NCI-H526 treated with DMSO at 0.1 percent for 48 hours (cell line): ENCODE data around the gene WDR37.
A peak's percentile ranks its signal among the peaks of the same experiment; 100 is the strongest.
"Not testable (repeated sequence)": the region's sequence is repeated elsewhere in the genome, so short reads cannot be mapped to it uniquely, and the experiment has no call there.

Experiments used
- DNase-seq: peaks from one replicate; lab custom pipeline; 2025; lab: John Stamatoyannopoulos, UW

The WDR37 gene

DNA sequence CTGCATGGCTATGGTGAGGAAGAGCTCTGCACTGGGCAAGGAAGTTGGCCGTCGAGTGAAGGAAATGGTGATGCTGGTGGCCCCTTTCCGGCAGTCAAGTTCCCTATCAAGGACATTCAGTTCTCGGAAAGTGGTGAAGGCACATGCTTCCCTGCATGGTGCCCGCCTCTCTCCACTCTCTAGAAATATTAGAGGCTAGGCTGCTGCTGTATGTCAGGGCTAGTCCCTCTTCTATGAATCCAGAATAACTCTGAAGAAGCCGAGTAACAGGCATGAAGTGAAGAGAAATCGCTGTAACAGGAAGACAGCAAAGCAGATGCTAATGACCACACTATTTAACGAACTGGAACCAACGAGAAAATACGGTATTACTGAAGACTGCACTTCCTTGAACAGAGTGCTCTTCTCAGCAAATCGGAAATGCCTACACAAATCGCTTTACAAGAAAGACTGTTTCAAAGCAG lies 12.6 kb upstream of the WDR37 start:
- peak; percentile 18 for DNase-seq

DNA sequence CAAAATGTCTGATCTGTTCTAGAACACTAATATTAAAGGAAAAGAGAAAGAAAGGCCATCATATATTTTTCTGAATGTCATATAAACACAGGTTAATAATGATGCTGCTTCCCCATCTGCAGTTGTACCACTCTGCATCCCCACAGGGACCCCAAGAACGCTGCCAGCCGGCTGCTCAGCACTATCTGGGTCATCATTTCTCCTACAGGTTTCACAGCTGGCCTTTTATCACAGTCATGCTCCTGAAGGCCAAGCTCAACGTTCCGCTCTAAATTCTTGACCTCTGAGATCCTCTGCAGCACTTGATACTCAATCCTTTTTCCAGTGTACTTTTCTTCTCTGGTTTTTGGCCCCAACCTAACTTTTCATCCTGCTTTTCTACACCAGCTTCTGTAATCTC lies 12.0 kb upstream of the WDR37 start:
- DNase-seq, result no peak

DNA sequence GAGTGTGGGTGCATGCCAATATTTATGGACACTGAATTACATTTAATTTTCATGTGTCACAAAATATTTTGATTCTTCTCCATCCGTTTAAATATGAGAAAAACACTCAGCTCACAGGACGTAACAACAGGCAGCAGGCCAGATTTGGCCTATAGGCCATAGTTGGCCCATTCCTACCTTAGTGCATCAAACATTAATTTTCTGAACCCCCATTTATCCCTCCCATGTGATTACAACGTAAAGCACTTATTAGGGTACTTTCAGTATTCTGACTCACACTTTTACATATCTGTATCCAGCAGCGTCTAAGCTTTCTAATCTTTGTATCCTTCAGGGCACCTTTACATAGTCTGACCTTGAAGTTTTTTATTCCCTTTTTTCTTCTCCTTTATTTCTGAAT lies 11.2 kb upstream of the WDR37 start:
- no peak for DNase-seq

DNA sequence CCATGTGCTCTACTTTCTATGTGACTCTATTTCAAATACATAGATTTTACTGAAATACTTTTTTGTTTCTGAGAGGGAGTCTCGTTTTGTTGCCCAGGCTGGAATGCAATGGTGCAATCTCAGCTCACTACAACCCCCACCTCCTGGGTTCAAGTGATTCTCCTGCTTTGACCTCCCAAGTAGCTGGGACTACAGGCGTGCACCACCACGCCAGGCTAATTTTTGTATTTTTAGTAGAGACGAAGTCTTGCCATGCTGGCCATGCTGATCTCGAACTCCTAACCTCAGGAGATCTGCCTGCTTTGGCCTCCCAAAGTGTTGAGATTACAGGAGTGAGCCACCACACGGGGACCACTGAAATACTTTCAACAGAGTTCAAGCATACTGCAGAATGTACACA lies 10.8 kb upstream of the WDR37 start:
- no peak for DNase-seq

DNA sequence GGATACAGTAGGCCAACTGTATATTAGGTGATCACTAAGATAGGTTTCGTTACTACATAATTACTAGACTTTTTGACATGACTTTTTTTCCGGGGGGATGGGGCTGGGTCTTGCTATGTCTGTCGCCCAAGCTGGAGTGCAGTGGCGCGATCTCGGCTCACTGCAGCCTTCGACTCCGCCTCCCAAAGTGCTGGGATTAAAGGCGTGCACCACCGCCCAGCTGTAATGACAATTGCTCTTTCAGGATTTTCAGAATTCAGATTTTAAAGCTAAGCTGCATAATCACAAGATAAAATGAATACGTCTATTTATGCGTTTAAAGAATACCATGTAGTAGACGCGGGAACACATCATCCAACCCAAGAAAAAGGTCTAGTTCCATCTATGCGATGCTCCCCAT lies 8.2 kb upstream of the WDR37 start:
- DNase-seq, result no peak

DNA sequence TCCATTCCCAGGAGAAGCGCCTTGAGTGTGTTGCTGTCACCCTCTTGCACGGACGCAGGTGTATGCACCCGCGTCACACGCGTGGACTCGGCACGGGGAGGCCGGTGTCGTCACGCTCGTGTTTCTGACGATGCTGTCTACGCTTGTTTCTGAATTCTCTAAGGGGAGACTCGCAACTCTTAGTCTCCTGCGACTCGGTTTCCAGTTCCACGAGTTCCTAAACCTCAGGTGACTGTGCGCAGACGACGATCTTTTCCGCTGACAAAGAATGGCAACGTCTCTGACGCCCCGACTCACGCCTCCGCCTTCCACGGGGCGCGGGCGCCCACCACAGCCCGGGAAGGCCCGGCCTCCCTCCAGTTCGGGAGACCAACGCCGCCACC lies 7.8 kb upstream of the WDR37 start:
- DNase-seq, result no peak

DNA sequence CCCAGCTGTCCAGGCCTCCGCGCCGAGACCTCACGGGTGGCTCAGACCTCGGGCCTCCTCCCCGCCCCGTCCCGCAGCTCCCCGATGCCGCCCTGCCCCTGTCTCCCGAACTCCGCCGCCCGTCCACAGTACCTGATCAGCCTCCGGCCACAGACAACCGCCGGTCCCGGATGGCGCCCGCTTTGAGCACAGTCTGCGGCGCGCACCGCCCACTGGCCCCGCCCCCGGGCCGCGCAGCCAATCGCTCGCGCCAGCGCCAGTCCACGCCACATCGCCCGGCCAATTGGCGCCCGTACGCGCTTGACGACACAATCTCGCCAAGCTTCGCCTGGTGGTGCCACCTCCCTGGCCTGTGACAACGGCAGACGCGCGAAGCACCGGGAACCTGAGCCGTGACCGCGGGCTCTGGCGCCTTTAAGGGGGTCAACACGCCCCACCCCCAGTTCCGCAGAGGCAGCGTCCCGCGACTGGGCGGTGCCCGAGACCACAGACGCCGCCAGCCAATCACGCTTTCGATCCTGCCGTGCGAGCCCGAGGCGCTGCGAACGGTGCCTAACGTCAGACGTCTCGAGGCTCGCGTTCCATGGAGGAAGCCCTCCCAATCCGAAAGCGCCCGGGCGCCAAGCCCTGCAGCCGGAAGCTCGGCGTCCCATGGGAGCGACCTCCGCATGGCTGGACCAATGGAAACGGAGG lies 7.3 kb upstream of the WDR37 start, which contains the start of gene IDI1:
Gene IDI1 (minus strand): TSS at position 388 of the 693 bp plus-strand sequence. CDS start 116 bp downstream, at position 272.
- DNase-seq, result peak; percentile 95

DNA sequence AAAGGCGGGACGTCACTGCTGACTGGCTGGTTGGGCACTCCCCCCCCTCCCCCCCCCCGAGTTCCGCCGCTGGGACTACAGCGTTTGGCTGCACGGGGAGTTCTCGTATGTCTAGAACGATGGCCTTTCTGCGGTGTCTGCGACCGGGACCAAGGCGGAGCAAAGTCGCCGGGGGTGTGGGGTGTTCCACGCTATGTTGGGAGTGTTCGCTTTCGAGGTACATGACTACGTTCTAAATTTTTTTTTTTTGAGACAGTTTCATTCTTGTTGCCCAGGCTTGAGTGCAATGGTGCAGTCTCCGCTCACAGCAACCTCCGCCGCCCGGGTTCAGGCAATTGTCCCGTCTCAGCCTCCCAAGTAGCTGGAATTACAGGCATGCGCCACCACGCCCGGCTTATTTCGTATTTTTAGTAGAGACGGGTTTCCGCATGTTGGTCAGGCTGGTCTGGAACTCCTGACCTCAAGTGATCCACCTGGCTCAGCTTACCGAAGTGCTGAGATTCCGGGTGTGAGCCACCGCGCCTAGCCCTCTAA lies 6.7 kb upstream of the WDR37 start:
- no peak for DNase-seq

- DNase-seq, result no peak
These were observed 6.0 kb upstream of the WDR37 start for GRCh38 chr10:1050145-1050544.

DNA sequence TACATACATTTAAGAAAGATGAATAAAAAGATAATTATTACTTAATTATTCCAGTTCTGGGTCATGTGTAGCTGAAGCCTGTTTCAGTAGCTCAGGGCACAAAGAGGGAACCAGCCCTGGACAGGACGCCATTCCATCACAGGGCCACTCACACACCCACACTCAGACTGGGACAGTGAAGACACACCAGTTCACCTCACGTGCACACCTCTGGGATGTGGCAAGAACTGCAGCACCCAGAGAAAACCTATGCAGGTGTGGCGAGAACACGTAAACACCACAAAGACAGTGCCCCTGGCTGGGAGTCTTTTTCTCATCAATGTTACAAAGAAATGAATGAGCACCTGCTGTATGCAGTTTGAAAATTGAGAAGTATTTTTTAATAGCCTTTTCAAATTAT lies 5.6 kb upstream of the WDR37 start:
- DNase-seq, result no peak

DNA sequence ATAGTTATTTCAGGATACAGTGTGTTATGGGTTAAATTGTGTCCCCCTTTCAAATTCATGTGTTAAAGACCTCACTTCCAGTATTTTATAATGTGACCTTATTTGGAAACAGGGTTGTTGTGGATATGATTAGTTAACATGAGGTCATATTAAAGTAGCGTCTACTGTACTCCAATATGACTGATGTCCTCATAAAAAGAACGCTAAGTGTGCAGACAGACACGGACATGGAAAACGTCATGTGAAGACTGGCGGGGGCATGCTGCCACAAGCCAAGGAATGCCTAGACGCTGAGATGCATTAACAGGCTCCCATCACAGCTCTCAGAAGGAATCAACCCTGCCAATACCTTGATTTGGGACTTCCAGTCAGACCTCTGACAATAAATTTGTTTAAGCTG lies 1.5 kb upstream of the WDR37 start:
- no peak for DNase-seq

DNA sequence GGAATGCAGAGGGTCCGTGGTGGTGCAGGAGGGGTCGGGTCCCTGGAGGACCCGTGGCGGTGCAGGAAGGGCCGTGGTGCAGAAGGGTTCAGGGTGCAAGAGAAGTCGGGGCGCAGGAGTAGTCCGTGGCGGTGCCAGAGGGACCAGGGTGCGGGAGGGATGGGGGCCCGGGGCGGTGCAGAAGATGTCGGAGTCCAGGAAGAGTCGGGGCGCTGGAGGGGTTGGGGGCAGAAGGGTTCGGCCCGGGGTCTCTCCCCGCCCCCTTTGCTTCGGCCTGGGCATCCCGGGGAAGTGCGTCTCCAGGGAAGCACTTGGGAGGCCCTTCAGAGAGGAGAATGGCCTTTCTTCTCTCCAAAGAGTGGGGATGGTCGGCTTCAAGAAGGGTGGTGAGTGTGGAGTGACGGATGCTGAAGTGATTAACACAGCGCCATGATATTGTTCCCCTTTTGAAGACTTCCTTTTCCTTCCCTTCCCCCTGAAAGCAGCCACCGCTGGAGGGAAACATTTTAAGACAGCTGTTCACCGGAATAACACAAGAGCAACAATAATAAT lies 997 bp downstream of the WDR37 start:
- DNase-seq, result no peak

DNA sequence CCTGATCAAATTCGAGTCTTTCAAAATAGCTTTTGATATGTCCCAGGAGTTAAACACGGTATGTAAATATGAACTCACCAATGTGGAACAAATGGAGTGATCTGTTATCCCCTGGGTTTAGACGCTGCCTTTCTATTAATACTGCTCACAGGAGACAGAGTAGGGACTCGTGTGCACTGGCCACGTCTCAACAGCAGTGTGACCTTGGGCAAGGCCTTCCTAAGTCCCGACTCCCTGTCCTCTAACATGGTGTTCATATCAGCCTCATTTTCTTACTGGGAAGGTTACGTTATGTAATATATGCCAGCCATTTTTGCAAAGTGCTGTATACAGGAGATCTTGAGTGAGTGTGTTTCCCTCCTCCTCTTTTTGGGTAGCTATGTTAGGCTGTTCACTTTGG lies 1.8 kb downstream of the WDR37 start:
- DNase-seq, result no peak

DNA sequence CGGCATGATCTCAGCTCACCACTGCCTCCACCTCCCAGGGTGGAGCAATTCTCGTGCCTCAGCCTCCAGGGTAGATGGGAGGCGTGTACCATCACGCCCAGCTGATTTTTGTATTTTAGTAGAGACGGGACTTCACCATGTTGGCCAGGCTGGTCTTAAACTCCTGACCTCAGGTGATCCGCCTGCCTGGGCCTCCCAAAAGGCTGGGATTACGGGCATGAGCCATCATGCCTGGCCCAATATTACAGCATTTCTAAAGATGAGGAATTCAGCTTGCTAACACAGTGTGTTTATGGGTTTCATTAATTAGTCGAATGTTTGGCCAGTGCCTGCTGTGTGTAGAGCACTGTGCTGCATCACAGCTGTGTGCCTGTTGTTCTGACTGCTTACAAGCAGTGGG lies 3.7 kb downstream of the WDR37 start:
- DNase-seq, result no peak

GRCh38 chr10:1061930-1062774 lies 6.0 kb downstream of the WDR37 start:
- no peak for DNase-seq

DNA sequence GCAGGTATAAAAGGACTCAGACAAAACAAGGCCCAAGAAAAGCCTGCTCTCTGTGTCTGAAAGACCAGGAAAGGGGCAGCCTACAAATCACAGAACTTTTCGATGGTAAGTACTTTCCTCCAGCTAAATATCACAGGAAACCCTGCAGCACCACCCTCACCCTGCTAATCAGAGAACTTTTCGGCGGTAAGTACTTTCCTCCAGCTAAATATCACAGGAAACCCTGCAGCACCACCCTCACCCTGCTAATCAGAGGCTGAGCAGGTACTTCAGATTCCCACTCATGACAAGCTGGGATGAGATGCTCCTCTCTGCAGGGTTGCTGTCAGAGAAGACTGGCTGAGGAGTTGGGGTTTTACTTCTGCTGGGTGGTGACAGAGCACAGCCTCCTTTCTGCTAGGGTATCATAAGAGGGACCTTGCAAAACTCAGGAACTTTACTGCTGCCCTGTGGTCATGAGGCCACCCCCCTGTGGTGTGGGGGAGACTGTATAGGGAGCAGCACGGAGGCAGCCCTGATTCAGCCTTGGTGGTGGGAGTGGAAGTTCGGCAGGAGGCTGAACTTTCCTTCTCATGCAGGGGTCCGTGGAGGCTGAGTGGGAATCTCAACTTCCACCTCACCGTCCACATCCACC lies 7.2 kb downstream of the WDR37 start:
- DNase-seq, result no peak

- no peak for DNase-seq
These were observed 8.7 kb downstream of the WDR37 start for GRCh38 chr10:1064964-1065247.

- not testable (repeated sequence) for DNase-seq
These were observed 10.5 kb downstream of the WDR37 start for GRCh38 chr10:1066734-1067133.

GRCh38 chr10:1068380-1069361 lies 12.5 kb downstream of the WDR37 start:
- DNase-seq, result no peak

- DNase-seq, result no peak
These were observed 14.7 kb downstream of the WDR37 start for GRCh38 chr10:1070919-1071318.

GRCh38 chr10:1074052-1074747 lies 18.0 kb downstream of the WDR37 start:
- DNase-seq, result no peak
